GM20000 (cell line): Measurements from ENCODE around the gene SEC14L5.

Experiments used
- DNase-seq: peaks from one replicate; pipeline ENCODE4 v3.0.0; 2012; ENCODE audit warnings: low spot score
- TF ChIP-seq, protein P1 (sequence below): IDR thresholded peaks from 2 replicates; pipeline ENCODE4 v1.5.1; 2012; ENCODE audit warnings: mild to moderate bottlenecking, control low read depth; ENCODE audit errors: extremely low read depth, missing control alignments

The SEC14L5 gene

DNA sequence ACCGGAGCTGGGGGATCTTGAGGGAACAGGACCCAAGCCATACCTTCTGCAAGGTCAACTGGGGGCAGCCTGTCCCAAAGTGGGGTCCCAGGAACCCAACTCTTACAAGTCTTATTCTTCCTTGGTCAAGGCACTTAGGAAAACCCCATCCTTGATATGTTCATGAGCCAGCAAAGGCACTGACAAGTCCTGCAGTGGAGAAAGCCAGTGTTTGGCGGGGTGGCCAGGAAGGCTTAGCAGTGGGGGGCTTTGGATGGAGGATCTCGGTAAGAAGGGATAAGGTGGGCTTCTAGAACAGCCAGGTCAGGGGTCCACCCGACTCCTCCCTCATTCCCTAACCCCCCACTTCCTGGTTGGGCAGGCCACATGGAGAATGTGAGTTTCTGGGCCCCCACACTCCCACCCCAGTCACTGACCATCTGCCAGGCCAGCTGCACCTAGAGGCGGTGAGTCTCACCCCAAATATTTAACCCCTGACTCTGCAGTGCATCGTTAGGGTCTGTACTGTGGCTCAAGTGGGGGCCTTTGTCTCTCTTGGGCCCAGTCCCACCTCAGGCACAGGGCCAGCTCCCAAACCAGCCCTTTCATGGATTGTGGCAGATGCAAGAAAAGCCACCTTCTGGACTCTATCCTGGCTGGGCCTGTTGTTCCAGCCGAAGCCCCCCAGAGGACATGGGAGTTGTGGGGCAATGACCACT lies 43.5 kb upstream of the SEC14L5 start:
- no peak for DNase-seq
- TF ChIP-seq, protein P1, sequence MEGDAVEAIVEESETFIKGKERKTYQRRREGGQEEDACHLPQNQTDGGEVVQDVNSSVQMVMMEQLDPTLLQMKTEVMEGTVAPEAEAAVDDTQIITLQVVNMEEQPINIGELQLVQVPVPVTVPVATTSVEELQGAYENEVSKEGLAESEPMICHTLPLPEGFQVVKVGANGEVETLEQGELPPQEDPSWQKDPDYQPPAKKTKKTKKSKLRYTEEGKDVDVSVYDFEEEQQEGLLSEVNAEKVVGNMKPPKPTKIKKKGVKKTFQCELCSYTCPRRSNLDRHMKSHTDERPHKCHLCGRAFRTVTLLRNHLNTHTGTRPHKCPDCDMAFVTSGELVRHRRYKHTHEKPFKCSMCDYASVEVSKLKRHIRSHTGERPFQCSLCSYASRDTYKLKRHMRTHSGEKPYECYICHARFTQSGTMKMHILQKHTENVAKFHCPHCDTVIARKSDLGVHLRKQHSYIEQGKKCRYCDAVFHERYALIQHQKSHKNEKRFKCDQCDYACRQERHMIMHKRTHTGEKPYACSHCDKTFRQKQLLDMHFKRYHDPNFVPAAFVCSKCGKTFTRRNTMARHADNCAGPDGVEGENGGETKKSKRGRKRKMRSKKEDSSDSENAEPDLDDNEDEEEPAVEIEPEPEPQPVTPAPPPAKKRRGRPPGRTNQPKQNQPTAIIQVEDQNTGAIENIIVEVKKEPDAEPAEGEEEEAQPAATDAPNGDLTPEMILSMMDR: no peak

DNA sequence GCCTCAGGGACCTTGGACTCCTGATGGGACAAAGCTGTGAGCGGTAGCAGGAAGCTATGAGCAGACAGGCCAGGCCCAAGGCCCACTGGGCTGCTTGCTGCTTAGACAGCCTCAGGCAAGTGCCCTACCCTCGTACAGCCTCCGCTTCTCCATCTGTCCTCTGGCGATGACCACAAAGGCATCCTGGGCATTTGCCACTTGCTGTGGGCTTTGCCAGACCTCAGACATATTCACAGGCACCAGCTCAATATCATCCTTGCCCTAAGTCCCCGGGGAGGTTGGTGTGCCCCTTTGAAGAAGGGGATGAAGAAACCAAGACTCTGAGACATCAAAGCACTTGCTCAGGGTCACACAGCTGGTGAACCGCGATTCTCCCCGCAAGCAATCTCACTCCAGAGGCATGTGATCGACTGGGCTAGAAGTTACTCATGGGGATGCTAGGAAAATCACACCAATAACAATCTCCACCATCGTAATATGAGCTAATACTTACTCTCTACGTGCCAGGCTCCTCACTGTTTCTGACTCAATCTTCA lies 42.8 kb upstream of the SEC14L5 start:
- TF ChIP-seq, protein P1: no peak
- no peak for DNase-seq

DNA sequence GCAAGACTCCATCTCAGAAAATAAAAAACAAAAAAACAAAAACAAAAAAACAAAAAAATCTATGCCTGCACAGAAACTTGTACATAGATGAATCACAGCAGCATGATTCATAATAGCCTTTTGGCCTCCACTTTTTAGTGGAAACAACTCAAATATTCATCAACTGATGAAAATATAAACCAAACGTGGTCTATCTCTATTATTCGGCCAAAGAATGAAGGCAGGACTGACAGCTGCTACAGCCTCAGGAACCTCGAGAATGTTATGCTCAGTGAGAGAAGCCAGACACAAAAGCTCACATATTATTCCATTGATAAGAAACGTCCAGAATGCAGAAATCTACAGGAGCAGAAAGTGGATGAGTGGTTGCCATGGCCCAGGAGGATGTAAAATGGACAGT lies 41.0 kb upstream of the SEC14L5 start:
- TF ChIP-seq, protein P1: no peak
- DNase-seq: no peak

DNA sequence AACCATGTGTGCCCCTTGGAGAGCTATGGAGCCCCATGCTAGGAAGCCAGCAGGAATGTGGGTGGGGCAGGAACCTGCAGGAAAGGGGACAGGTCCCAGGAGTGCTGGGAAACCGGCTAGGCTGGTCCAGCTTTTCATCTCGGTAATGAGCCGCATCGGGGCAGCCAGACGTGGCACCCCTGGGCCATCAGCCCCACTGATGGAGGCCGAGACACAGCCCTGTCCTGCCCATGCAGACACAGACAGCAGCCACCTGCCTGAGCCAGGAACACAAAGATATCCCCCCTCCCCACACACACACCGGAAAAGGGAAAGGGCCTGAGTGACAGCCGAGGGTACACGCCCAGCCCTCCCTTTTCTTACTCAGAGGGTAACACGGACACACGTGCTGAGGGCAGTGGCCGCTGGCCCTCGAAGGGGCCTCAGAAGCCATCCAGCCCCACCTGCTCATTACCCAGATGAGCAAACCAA lies 39.3 kb upstream of the SEC14L5 start:
- TF ChIP-seq, protein P1: no peak
- DNase-seq: no peak

DNA sequence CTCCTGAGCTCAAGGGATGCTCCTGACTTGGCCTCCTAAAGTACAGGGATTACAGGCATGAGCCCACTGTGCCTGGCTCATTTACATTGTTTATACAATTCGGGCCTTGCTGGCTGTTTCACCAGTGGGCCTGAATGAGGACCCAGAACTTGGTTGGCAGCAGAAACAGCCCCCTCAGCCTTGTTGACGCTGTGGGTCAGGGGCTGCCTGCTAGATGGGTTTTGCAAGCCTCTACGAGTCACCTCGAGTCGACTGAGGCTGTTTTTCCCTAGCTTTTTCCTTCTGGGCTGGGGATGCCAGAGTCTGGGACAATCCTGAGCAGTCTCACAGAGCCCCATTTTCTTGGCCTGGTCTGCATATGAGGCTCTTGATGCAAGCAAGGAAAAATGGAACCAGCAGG lies 37.3 kb upstream of the SEC14L5 start:
- TF ChIP-seq, protein P1: no peak
- DNase-seq: no peak

DNA sequence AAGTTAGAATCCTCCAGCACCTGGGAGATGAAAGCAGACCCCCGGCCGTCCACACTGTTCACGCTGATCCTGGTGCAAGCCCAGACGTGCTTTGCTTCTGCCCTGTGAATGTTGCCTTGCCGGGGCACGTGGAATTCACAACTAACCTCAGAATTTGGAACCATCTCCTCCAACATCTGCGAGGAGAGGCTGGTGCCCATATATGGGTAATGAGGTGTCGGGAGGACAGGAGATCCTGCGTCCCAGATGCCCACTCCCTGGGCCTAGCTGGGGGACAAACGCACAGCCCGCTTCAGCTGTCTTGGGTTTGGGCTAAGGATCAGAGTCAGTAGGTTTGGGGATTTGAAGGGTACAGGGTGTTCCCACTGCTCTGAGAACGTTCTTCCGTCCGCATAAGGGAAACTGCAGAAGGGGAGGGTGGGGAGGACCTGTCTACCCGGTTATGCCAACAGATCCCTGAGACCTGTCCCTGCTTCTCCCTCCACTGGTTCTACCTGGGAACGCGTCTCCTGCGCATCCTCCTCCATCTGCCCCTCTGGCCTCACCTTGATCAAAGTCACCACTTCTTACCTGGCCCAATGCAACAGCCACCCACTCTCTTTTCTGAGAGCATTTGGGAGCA lies 35.3 kb upstream of the SEC14L5 start:
- TF ChIP-seq, protein P1: no peak
- no peak for DNase-seq

DNA sequence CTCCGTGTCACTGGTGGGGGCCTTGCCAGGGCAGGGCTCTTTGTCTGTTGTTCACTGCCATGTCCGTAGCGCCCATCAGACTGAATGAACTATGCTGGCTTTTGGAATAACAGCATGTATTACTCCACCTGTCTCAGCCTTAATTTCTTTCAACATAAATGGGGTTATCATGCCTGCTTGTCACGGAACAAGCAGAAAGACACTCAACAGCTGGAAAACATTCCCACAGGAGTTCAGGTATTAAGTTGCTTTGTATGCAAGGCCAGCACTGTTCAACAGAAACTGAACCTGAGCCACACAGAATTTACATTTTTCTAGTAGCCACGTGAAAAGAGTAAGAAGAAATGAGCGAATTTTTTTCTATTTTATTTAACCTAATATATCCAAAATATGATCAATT lies 34.3 kb upstream of the SEC14L5 start:
- TF ChIP-seq, protein P1: no peak
- DNase-seq: no peak
